22Rv1 (cell line): Measurements from ENCODE around the gene TTF1.

Source experiments
- ZFX ChIP-seq: fragments of 450-650 bp; IDR thresholded peaks from 2 replicates; pipeline ENCODE4 v1.6.1; 2017; ENCODE audit warnings: antibody characterized with exemption, borderline replicate concordance
- TF ChIP-seq, protein P1 (sequence below): fragments of 450-650 bp; IDR thresholded peaks from 2 replicates; pipeline ENCODE4 v1.5.1; 2017; ENCODE audit warnings: mild to moderate bottlenecking

DNA sequence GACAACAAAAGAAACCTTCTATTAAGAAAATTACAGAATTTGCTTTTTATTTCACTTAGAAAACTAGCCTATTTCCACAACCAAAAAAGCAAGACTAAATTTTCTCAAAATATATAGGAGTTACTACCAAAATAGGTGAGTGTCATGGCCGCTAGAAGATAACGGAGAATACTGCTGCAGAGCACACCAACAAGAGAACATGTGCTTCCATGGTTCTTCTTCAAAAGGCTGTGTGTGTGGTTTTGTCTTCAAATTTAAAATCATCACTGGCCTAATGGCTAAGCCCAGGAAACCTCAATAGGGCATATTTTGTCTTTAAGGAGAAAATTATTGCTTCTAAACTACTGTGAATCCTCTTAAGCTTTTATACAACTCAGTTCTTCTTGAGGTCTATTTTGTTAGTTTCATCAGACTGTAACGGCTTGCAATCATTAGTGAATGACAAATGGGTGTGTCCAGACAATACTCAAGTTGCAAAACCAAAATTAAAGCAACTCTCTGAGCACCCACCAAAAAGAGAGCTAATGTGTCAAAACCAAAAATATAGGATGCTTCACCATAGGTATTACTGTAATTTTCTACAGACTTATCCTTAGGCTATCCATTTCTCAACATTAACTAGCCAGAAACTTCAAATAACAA lies 55.1 kb downstream of the TTF1 start:
- TF ChIP-seq, protein P1, sequence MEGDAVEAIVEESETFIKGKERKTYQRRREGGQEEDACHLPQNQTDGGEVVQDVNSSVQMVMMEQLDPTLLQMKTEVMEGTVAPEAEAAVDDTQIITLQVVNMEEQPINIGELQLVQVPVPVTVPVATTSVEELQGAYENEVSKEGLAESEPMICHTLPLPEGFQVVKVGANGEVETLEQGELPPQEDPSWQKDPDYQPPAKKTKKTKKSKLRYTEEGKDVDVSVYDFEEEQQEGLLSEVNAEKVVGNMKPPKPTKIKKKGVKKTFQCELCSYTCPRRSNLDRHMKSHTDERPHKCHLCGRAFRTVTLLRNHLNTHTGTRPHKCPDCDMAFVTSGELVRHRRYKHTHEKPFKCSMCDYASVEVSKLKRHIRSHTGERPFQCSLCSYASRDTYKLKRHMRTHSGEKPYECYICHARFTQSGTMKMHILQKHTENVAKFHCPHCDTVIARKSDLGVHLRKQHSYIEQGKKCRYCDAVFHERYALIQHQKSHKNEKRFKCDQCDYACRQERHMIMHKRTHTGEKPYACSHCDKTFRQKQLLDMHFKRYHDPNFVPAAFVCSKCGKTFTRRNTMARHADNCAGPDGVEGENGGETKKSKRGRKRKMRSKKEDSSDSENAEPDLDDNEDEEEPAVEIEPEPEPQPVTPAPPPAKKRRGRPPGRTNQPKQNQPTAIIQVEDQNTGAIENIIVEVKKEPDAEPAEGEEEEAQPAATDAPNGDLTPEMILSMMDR: no peak
- no peak for TF ChIP-seq ZFX
